ENCODE data around the gene DHX34. TPM values are rescaled to one million over a fixed set of nuclear protein-coding genes. Genes with fewer than 3 reads are reported as not detected.
A peak's percentile ranks its signal among the peaks of the same experiment; 100 is the strongest.
"Not testable (repeated sequence)": the region's sequence is repeated elsewhere in the genome, so short reads cannot be mapped to it uniquely, and the experiment has no call there.

DHX34 gene, protein sequence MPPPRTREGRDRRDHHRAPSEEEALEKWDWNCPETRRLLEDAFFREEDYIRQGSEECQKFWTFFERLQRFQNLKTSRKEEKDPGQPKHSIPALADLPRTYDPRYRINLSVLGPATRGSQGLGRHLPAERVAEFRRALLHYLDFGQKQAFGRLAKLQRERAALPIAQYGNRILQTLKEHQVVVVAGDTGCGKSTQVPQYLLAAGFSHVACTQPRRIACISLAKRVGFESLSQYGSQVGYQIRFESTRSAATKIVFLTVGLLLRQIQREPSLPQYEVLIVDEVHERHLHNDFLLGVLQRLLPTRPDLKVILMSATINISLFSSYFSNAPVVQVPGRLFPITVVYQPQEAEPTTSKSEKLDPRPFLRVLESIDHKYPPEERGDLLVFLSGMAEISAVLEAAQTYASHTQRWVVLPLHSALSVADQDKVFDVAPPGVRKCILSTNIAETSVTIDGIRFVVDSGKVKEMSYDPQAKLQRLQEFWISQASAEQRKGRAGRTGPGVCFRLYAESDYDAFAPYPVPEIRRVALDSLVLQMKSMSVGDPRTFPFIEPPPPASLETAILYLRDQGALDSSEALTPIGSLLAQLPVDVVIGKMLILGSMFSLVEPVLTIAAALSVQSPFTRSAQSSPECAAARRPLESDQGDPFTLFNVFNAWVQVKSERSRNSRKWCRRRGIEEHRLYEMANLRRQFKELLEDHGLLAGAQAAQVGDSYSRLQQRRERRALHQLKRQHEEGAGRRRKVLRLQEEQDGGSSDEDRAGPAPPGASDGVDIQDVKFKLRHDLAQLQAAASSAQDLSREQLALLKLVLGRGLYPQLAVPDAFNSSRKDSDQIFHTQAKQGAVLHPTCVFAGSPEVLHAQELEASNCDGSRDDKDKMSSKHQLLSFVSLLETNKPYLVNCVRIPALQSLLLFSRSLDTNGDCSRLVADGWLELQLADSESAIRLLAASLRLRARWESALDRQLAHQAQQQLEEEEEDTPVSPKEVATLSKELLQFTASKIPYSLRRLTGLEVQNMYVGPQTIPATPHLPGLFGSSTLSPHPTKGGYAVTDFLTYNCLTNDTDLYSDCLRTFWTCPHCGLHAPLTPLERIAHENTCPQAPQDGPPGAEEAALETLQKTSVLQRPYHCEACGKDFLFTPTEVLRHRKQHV
- total RNA-seq, result 9.3 TPM

DNA sequence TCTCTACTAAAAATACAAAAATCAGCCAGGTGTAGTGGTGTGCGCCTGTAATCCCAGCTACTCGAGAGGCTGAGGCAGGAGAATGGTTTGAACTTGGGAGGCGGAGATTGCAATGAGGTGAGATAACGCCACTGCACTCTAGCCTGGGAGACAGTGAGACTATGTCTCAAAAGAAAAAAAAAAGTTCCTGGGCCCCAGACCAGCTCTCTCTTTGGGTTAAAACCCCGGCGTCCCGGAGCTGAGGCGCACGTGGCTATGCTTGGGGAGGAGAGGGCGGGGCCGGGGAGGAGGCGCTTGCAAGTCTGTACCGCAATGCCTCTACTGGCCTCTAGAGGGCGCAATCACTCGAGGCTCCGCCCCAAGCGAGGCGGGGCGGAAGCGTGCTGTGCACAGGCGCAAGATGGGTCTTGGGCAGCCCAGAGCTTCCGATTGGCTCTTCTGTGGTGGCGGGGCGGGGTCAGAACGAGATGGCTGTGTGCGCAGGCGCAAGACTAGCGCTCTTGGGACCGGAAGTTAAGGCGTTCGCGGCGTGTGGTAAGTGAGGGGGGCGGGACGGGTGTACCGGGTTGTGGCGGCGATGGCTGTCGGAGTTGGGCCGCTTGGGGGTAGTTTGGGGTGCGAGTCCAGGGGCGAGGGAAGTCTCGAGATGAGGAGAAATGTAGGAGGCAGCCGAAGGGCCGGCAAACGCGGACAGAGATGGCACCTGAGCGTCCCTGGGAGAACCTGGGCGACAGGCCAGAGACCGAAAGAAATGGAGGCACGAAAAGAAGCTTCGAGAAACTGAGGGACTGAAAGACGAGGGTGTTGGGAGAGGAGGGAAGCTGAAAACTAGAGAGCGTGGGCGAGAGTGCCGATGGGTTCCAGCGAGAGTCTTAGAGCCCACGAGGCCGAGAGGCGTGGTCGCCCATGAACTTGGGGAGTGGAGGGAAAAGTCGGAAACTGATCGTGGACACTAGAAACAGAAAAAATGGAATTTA, at the start of gene DHX34:
TSS of gene DHX34 (plus strand) at position 497 of the 977 bp plus-strand sequence. CDS start 3,716 bp downstream, outside the sequence.
- DNase-seq, result peak; percentile 100

GRCh38 chr19:47300867-47301266, 48.2 kb upstream of the DHX34 start:
- DNase-seq, result not testable (repeated sequence)

- DNase-seq, result no peak
Observed at GRCh38 chr19:47302249-47302648, 46.9 kb upstream of the DHX34 start.

DNA sequence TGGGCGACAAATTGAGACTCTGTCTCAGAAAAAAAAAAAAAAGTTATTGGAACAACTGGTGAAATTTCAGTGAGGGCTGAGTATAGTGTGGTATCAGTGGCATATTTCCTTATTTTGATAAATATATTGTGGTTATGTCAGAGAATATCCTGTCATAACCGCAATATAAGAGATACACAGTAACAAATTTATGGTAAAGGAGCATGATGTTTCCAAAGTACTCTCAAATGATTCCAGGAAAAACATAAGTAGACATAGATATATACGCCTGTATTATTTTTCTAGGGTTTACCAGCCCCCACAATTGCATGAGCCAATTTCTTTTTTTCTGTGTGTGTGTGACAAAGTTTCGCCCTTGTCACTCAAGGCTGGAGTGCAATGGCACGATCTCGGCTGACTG, 45.1 kb upstream of the DHX34 start:
- DNase-seq, result no peak

DNA sequence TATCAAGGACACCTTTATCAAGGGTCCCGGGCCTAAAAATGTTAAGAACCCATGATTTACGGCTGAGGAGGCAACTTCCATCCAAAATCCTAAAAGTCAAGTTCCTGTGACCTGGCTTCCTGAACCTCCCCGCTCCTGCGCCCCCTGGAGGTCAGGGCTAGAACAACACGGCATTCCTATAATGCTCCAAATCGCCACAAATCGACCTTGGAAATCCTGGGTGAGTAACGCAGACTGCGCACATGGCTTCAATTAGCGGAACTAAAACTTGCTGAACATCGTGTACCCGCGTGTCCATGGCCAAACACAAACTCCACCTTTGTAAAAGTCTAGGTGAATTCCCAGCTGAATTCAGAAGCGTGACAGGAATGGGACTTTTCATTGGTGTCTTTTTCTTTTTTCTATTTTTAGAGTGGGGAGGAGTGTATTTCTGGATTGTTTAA, 43.8 kb upstream of the DHX34 start:
- DNase-seq, result peak; percentile 65

GRCh38 chr19:47306303-47306702, 42.8 kb upstream of the DHX34 start:
- no peak for DNase-seq

GRCh38 chr19:47309038-47309437, 40.1 kb upstream of the DHX34 start:
- no peak for DNase-seq

GRCh38 chr19:47309608-47310007, 39.5 kb upstream of the DHX34 start, which contains the start of gene C5AR1:
Gene C5AR1 (plus strand): TSS chr19:47309861. CDS start chr19:47309896, 35 bp downstream.
- no peak for DNase-seq

DNA sequence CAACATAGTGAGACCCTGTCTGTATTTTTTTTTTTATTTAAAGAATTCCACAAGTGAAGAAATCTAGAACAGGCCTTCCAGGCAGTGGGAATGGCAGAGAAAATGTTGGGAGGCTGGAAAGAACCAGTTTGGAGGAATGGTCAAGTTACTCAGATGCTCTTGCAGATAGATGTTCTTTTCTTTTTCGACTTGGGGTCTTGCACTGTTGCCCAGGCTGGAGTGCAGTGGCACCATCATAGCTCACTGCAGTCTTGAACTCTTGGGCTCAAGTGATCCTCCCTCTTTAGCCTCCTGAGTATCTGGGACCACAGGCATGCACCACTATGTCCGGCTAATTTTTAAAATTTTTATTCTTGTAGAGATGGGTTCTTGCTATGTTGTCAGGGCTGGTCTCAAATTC, 38.8 kb upstream of the DHX34 start:
- DNase-seq, result no peak

DNA sequence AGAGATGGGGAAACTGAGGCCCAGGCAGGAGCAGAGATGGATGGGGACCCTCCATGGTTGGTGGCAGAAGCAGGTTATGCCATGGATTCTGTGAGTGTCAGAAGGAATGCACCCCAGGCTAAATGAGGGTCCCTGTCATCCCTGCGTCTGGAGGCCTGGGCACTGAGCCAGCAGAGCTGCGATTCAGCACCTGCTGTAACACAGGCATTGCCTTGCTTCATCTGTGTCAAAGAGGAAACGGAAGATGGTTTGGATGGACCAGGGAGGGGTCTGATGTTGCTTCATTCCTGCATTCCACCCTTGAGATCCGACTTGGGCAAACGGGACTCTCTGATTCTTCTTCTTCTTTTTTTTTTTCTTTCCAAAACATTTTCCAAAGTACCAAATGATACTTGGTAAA, 38.3 kb upstream of the DHX34 start:
- peak; percentile 43 for DNase-seq

- DNase-seq, result no peak
Observed at GRCh38 chr19:47312366-47313006, 36.6 kb upstream of the DHX34 start.

DNA sequence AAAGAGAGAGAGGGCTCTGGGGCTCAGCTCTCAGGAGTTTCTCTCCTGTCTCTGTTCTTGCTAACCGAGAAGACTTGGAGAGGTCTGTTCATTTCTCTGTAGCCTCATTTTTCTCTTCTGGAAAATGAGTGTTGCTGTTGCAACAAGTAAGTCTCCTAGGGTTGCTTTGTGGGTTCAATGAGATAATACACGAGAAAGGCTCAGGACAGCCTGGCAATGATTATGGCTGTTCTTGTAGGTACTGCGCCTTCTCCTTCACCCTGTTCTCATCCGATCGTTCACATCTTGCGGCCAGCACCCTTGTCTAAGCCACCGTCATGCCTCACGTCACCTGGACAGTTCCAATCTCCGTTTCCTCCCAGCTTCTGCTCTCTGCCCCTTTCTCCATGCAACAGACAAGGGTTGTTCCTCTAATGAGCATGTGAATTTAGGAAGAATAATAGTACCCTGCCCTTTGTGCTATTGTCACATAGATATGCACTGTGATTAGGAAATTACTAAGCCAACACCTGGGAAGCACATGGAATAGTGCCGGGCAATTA, 35.3 kb upstream of the DHX34 start:
- no peak for DNase-seq

- no peak for DNase-seq
Observed at GRCh38 chr19:47315125-47315821, 33.8 kb upstream of the DHX34 start.

- DNase-seq, result no peak
Observed at GRCh38 chr19:47316513-47316912, 32.6 kb upstream of the DHX34 start.

DNA sequence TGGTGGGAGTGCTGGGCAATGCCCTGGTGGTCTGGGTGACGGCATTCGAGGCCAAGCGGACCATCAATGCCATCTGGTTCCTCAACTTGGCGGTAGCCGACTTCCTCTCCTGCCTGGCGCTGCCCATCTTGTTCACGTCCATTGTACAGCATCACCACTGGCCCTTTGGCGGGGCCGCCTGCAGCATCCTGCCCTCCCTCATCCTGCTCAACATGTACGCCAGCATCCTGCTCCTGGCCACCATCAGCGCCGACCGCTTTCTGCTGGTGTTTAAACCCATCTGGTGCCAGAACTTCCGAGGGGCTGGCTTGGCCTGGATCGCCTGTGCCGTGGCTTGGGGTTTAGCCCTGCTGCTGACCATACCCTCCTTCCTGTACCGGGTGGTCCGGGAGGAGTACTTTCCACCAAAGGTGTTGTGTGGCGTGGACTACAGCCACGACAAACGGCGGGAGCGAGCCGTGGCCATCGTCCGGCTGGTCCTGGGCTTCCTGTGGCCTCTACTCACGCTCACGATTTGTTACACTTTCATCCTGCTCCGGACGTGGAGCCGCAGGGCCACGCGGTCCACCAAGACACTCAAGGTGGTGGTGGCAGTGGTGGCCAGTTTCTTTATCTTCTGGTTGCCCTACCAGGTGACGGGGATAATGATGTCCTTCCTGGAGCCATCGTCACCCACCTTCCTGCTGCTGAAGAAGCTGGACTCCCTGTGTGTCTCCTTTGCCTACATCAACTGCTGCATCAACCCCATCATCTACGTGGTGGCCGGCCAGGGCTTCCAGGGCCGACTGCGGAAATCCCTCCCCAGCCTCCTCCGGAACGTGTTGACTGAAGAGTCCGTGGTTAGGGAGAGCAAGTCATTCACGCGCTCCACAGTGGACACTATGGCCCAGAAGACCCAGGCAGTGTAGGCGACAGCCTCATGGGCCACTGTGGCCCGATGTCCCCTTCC, 28.9 kb upstream of the DHX34 start:
- no peak for DNase-seq

- no peak for DNase-seq
Observed at GRCh38 chr19:47321630-47322029, 27.5 kb upstream of the DHX34 start.

GRCh38 chr19:47322058-47322457, 27.1 kb upstream of the DHX34 start:
- DNase-seq, result no peak

DNA sequence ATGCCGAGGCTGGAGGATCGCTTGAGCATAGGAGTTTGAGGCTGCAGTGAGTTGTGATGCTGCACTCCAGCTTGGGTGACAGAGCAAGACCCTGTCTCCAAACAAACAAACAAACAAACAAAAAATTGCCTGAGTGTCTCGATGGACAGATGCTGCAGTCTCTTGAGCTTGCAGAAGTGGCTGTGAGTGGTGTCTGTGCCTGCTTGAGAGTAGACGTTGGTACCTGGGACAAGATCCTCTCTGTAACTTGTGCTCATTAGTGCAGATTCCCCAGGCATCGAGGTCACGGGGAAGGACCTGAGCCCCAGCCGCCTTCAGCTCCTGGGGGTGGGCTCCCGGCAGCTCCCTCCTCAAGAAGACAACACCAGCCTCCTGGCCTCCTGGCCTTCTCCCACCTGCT, 25.7 kb upstream of the DHX34 start:
- no peak for DNase-seq

- DNase-seq, result no peak
Observed at GRCh38 chr19:47323872-47324271, 25.2 kb upstream of the DHX34 start.
